Ascending aorta (tissue), 2 donors: ENCODE data around the gene CATSPER4. TPM values are rescaled to one million over a fixed set of nuclear protein-coding genes. Genes with fewer than 3 reads are reported as not detected.
"Not testable (repeated sequence)": the region's sequence is repeated elsewhere in the genome, so short reads cannot be mapped to it uniquely, and the experiment has no call there.

Source experiments
- DNase-seq, 2 donors: peaks; one replicate each; pipeline ENCODE4 v3.0.0-alpha.2; 2019; ENCODE audit warnings: low spot score in 2 of 2
- H3K27ac ChIP-seq, 2 donors: fragments of 200-600 bp; sonication (generic); one replicate each; pipeline ENCODE4 v1.5.1; 2016 to 2017; ENCODE audit warnings: mild to moderate bottlenecking in 1 of 2
- H3K27me3 ChIP-seq: fragments of 200-600 bp; sonication (generic); one replicate; pipeline ENCODE4 v1.5.1; 2017
- H3K36me3 ChIP-seq, 2 donors: fragments of 200-600 bp; sonication (generic); one replicate each; pipeline ENCODE4 v1.5.1; 2016
- H3K4me1 ChIP-seq, 2 donors: fragments of 200-600 bp; sonication (generic); one replicate each; pipeline ENCODE4 v1.5.1; 2016 to 2017; ENCODE audit warnings: mild to moderate bottlenecking in 1 of 2
- H3K4me3 ChIP-seq, 2 donors: fragments of 200-600 bp; sonication (generic); one replicate each; pipeline ENCODE4 v1.5.1; 2016 to 2017; ENCODE audit warnings: mild to moderate bottlenecking in 1 of 2
- H3K9me3 ChIP-seq, 2 donors: fragments of 200-600 bp; sonication (generic); one replicate each; pipeline ENCODE4 v1.5.1; 2016
- CTCF ChIP-seq, 3 experiments: fragments of 200-600 bp in 2 of 3; fragments of 450-650 bp in 1 of 3; sonication (generic) in 2 of 3; IDR thresholded peaks; one replicate each; pipeline ENCODE4 v1.5.1; 2016 to 2019; ENCODE audit warnings: antibody characterized with exemption in 3 of 3, mild to moderate bottlenecking in 1 of 3, moderate library complexity in 1 of 3
- intact Hi-C: fragments of 100-400 bp; cut with DNase I; formaldehyde crosslinking; loops from one replicate; pipeline ENCODE4 v1.15.1; 2023
- total RNA-seq: library from RNA; depleted of rRNA; stranded (reverse); fragments of >200 nt; gene quantifications from one replicate; pipeline ENCODE4 v1.1.0, GENCODE V29; 2016

CATSPER4 gene
- total RNA-seq, 1 donor from 2014 or later = not detected

GRCh38 chr1:26218906-26219494, 28.6 kb downstream of the CATSPER4 start:
- Histone ChIP-seq H3K9me3 (no peaks in the 10 kb centered on the region), H3K27me3 (no peaks in the 10 kb centered on the region), H3K27ac (no peak overlapping the region), H3K36me3 (no peaks in the 10 kb centered on the region), H3K4me3 (no peak overlapping the region), H3K4me1 (no peaks in the 10 kb centered on the region)
- no peak for TF ChIP-seq CTCF (IDR thresholded peaks at IDR 0.05)
- no peak for DNase-seq
- intact Hi-C loops = no loop called here

DNA sequence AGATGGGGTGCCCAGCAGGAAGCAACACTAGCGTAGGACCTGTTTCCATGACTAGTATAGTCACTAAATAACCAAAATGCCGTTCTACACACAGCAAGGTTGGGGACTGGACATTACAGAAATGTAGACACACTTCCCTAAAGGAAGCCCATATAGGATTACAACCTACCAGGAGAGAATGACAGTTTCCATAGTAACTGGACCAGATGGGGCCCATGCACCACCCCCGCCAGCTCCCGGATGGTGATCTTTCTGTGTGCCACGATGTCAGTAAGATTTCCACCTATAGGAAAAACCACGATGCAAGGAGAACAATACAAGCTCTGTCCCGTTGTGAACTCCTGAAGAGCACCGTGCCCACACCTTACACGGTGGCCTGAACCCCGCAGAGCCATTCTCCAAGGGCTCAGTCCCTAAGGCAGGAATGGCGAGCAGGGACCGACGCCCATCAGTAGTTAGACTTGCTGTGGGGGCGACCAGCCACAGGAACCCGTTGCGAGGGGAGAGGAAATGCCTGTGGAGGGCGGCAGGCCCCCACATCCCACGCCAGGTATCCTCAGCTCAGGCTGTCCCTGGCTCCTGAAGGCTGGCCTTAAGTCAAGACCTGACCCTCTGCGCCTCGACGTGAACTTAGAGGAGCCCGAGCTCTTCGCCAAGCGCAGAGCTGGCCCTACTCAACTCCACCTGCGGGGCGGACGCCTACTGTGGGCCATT, 30.0 kb downstream of the CATSPER4 start:
- H3K27ac ChIP-seq = no peak overlapping the region
- no peak overlapping the region for H3K4me3 ChIP-seq
- TF ChIP-seq CTCF (IDR thresholded peaks at IDR 0.05) = no peak
- intact Hi-C loops = no loop called here
- no peak for DNase-seq
- no peaks in the 10 kb centered on the region for H3K27me3 ChIP-seq
- peaks cover 0 to 2% of the 10 kb centered on the region in 2 donors for H3K4me1 ChIP-seq
- no peaks in the 10 kb centered on the region for H3K36me3 ChIP-seq
- no peaks in the 10 kb centered on the region for H3K9me3 ChIP-seq

DNA sequence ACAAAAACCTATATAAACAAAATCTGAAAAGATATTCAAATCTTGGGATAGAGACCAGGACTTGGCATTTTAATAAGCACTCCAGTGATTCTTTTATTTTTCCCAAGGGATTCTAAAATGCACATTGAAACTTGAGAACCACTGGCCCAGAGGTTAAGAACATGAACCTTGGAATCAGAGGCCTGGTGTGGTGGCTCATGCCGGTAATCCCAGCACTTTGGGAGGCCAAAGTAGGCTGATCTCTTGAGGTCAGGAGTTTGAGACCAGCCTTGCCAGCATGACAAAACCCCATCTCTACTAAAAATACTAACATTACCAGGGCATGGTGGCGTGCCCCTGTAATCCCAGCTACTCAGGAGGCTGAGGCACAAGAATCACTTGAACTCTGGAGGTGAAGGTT, 30.7 kb downstream of the CATSPER4 start:
- peaks cover 0 to 8% of the 10 kb centered on the region in 2 donors for H3K4me1 ChIP-seq
- DNase-seq = no peak
- TF ChIP-seq CTCF (IDR thresholded peaks at IDR 0.05) = no peak
- no peaks in the 10 kb centered on the region for H3K36me3 ChIP-seq
- intact Hi-C loops = no loop called here
- H3K9me3 ChIP-seq = no peaks in the 10 kb centered on the region
- H3K27me3 ChIP-seq = no peaks in the 10 kb centered on the region
- H3K4me3 ChIP-seq = no peak overlapping the region
- no peak overlapping the region for H3K27ac ChIP-seq

GRCh38 chr1:26224606-26225005, 34.2 kb downstream of the CATSPER4 start:
- no peak for DNase-seq
- peak overlapping the region in 1 of 2 donors; percentile 61 for H3K4me3 ChIP-seq
- no peak overlapping the region for H3K27ac ChIP-seq
- H3K9me3 ChIP-seq = no peaks in the 10 kb centered on the region
- H3K36me3 ChIP-seq = no peaks in the 10 kb centered on the region
- TF ChIP-seq CTCF (IDR thresholded peaks at IDR 0.05) = no peak
- H3K27me3 ChIP-seq = no peaks in the 10 kb centered on the region
- intact Hi-C loops = no loop called here
- H3K4me1 ChIP-seq = peaks cover 0 to 8% of the 10 kb centered on the region in 2 donors

- DNase-seq = peak in 1 of 2 donors; percentile 71
- peak overlapping the region; percentile 56 to 61 for H3K4me3 ChIP-seq
- no peaks in the 10 kb centered on the region for H3K27me3 ChIP-seq
- H3K4me1 ChIP-seq = peaks cover 0 to 8% of the 10 kb centered on the region in 2 donors
- TF ChIP-seq CTCF (IDR thresholded peaks at IDR 0.05) = no peak
- H3K27ac ChIP-seq = no peak overlapping the region
- H3K36me3 ChIP-seq = no peaks in the 10 kb centered on the region
- intact Hi-C loops = no loop called here
- H3K9me3 ChIP-seq = no peaks in the 10 kb centered on the region
These were observed 34.8 kb downstream of the CATSPER4 start for GRCh38 chr1:26225033-26225831.

DNA sequence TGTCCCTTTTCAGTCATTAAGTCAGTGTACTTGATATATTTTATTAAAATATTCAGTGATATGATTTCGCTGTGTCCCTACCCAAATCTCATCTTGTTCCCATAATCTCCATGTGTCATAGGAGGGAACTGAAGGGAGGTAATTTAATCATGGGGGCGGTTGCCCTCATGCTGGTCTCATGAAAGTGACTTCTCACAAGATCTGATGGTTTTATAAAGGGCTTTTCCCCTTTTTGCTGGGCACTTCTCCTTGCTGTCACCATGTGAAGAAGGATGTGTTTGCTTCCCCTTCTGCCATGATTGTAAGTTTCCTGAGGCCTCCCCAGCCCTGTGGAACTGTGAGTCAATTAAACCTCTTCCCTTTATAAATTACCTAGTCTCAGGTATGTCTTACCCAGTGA, 40.3 kb downstream of the CATSPER4 start:
- H3K4me1 ChIP-seq, H3K27me3 ChIP-seq, H3K4me3 ChIP-seq, H3K36me3 ChIP-seq, DNase-seq, H3K27ac ChIP-seq, H3K9me3 ChIP-seq: not testable (repeated sequence)
- intact Hi-C loops = loop anchor here (5.0 to 10.0 kb wide), 3 partner anchors 92 to 326 kb away; partner anchors contain the start of genes HMGN2 and STMN1
